ENCODE results near the gene C1orf232. TPM values are rescaled to one million over a fixed set of nuclear protein-coding genes. Genes with fewer than 3 reads are reported as not detected.

Gene C1orf232
- total RNA-seq, 1 experiment from 2014 or later: not detected

DNA sequence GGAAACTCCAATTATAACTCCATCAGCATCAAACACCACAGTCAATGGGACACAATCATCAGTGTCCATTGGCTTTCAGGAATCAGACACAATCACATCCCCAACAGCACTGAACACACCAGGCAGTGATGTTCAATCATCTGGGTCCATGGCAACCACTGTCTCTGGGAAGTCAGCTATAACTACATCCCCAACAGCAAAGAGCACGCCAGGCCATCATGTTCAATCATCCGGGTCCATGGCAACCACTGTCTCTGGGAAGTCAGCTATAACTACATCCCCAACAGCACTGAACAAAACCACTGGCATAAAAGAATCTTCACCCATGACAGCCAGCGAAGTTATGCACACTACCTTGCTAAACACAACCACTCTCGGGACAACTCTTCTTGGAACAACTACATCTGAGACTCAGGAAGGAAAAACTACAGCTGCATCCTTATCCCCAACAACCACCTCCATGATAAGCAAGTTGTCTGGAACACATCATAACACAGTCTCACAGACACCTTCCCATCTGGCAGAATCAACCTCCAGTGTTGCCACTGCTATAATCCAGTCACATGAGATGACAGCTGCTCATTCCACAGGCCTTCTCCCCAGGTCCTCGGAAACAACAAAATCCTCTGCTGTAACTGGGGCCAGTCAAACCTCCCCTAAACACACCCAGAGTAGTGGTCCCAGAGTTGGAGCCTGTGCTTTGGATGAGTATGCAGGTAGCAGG is 41.5 kb upstream of the C1orf232 start:
- Histone ChIP-seq H3K4me2 (ENCODE audit: insufficient read depth, insufficient read length, low read length) (no peak overlapping the region), H2BK15ac (ENCODE audit: low read depth, low read length) (no peak overlapping the region)

More for the DNA sequence above, 41.5 kb upstream of the C1orf232 start:
- H4K5ac ChIP-seq (ENCODE audit: insufficient read length, low read depth, low read length): no peak overlapping the region
- no peaks in the 10 kb centered on the region for H3K23me2 ChIP-seq (ENCODE audit: insufficient read length, low read depth, low read length, poor library complexity, severe bottlenecking)
- H3K79me1 ChIP-seq (ENCODE audit: insufficient read depth, low read depth, low read length, poor library complexity, severe bottlenecking): no peaks in the 10 kb centered on the region
- no peak overlapping the region for H3K14ac ChIP-seq (ENCODE audit: insufficient read depth, low read length)
- H3K27me3 ChIP-seq (ENCODE audit: insufficient read depth, low read length): no peaks in the 10 kb centered on the region
- no peaks in the 10 kb centered on the region for H3K79me2 ChIP-seq (ENCODE audit: insufficient read depth, low read length)
- no CpG with 5 or more reads among the region's 5 CpGs for WGBS (ENCODE audit: extremely low coverage, insufficient read length, low lambda C conversion rate)
- Mint-ChIP-seq H3K4me1 (no peaks in the 10 kb centered on the region), H3K27me3 (ENCODE audit: low read depth) (peaks cover 5% of the 10 kb centered on the region), H3K9me3 (no peaks in the 10 kb centered on the region), H3K27ac (no peak overlapping the region), H3K4me3 (no peak overlapping the region), H3K36me3 (ENCODE audit: insufficient read depth in 1 of 3, low read depth in 3 of 3) (no peaks in the 10 kb centered on the region)
- no peak overlapping the region for H3K18ac ChIP-seq (ENCODE audit: insufficient read length, low read depth, low read length)
- H2BK5ac ChIP-seq (ENCODE audit: insufficient read length, low read length): no peak overlapping the region
- no peak overlapping the region for H3K23ac ChIP-seq (ENCODE audit: insufficient read length, low read depth, low read length)
- TF ChIP-seq, protein P1, sequence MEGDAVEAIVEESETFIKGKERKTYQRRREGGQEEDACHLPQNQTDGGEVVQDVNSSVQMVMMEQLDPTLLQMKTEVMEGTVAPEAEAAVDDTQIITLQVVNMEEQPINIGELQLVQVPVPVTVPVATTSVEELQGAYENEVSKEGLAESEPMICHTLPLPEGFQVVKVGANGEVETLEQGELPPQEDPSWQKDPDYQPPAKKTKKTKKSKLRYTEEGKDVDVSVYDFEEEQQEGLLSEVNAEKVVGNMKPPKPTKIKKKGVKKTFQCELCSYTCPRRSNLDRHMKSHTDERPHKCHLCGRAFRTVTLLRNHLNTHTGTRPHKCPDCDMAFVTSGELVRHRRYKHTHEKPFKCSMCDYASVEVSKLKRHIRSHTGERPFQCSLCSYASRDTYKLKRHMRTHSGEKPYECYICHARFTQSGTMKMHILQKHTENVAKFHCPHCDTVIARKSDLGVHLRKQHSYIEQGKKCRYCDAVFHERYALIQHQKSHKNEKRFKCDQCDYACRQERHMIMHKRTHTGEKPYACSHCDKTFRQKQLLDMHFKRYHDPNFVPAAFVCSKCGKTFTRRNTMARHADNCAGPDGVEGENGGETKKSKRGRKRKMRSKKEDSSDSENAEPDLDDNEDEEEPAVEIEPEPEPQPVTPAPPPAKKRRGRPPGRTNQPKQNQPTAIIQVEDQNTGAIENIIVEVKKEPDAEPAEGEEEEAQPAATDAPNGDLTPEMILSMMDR (conservative IDR thresholded peaks at IDR 0.05): no peak
- H2AK5ac ChIP-seq (ENCODE audit: insufficient read length, low read length): no peak overlapping the region
- no peak overlapping the region for H3K56ac ChIP-seq (ENCODE audit: insufficient read length, low read depth, low read length)
- H4K8ac ChIP-seq (replicated peaks; ENCODE audit: insufficient read length, low read depth, low read length): no peak overlapping the region
- H3K27ac ChIP-seq (ENCODE audit: insufficient read length, low read depth, low read length): no peak overlapping the region
- no peak overlapping the region for H3K4ac ChIP-seq (ENCODE audit: low read depth, low read length)
- H3K9me3 ChIP-seq (ENCODE audit: control insufficient read depth, low read depth, low read length): no peaks in the 10 kb centered on the region
- H3K9ac ChIP-seq (ENCODE audit: extremely low read depth, insufficient read length, low read length): no peak overlapping the region
- H2BK20ac ChIP-seq (ENCODE audit: low read depth, low read length, poor library complexity, severe bottlenecking): no peak overlapping the region
- no peak overlapping the region for H4K91ac ChIP-seq (ENCODE audit: insufficient read length, low read depth, low read length)
- no peaks in the 10 kb centered on the region for H3K4me1 ChIP-seq (ENCODE audit: insufficient read depth, low read length)
- no peak overlapping the region for H2BK120ac ChIP-seq (ENCODE audit: low read depth, low read length, poor library complexity, severe bottlenecking)
- H2BK12ac ChIP-seq (ENCODE audit: insufficient read length, low read depth, low read length): no peak overlapping the region
- no peak overlapping the region for H2AFZ ChIP-seq (ENCODE audit: low read length)
- no peak for DNase-seq
- no peaks in the 10 kb centered on the region for H4K20me1 ChIP-seq (ENCODE audit: control insufficient read depth, insufficient read depth, insufficient read length)
- H3T11ph ChIP-seq (ENCODE audit: low read length): no peak overlapping the region

Data from H9 (cell line).